ENCODE data around the gene FGF14.

The FGF14 gene

GRCh38 chr13:102028868-102029267 is 373.0 kb downstream of the FGF14 start:
- peak; percentile 71 to 78 for DNase-seq

DNA sequence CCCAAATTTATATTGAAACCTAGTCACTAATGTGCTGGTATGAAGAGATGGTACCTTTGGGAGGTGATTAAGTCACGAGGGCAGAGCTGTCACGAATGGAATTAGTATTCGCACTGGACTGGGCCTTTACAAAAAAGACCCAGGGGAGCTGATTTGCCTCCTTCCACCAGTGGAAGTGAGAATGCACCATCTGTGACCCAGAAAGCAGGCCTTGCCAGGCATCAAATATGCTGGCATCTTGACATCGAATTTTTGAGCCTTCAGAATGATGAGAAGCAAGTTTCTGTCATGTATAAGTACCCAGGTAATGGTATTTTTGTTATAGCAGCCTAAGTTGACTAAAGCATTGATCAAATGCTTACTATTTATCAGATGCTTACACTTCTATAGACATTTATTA is 373.6 kb downstream of the FGF14 start:
- DNase-seq, result no peak

DNA sequence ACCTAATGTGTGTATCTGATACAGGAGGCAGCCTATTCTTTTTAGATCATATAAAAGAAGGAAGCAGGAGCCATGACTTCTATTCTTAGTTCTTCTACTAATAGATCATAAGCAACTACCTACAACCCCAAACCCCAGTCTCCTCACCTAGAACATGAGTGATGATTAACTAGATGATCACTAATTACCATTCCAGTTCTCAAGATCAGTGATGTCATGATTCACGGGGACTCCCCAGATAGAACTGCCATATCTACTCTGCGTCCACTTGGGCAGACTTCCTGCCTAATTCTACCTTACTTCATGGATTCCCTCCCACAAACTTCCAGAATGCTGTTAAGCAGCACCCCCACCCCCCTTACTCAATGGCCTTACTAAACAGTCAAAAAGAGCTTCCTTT is 380.1 kb downstream of the FGF14 start:
- DNase-seq, result no peak

DNA sequence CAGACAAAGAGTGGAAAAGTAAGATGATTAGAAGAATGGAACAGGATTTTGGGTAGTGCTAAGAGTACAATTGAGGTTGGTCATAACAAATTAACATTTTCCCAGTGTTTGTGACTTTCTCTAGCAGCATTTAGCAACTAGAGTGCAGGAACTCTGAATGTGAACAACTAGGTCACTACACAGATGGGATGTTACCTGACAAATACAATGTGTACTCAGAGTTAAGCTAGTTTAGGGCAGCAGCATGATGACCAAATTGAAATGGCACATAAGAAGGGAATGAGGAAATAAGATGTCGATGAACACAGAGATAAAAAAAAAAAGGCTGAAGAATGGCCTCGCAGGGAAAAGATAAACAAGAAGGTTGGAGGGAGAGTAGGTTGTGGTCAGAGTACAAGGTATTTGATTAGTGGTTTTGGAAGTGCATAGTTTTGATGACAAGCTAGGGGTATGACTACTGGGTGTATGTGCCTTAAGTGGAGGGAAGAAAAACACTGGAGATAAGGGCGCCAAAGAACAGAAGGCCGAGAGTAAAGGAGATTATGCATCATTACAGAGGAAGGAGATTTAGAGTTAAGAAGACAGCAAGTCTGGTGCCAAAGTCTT is 381.1 kb downstream of the FGF14 start:
- DNase-seq, result no peak

- DNase-seq, result no peak
These were observed 383.1 kb downstream of the FGF14 start for GRCh38 chr13:102018716-102019115.

- DNase-seq, result no peak
These were observed 384.6 kb downstream of the FGF14 start for GRCh38 chr13:102017248-102017647.

DNA sequence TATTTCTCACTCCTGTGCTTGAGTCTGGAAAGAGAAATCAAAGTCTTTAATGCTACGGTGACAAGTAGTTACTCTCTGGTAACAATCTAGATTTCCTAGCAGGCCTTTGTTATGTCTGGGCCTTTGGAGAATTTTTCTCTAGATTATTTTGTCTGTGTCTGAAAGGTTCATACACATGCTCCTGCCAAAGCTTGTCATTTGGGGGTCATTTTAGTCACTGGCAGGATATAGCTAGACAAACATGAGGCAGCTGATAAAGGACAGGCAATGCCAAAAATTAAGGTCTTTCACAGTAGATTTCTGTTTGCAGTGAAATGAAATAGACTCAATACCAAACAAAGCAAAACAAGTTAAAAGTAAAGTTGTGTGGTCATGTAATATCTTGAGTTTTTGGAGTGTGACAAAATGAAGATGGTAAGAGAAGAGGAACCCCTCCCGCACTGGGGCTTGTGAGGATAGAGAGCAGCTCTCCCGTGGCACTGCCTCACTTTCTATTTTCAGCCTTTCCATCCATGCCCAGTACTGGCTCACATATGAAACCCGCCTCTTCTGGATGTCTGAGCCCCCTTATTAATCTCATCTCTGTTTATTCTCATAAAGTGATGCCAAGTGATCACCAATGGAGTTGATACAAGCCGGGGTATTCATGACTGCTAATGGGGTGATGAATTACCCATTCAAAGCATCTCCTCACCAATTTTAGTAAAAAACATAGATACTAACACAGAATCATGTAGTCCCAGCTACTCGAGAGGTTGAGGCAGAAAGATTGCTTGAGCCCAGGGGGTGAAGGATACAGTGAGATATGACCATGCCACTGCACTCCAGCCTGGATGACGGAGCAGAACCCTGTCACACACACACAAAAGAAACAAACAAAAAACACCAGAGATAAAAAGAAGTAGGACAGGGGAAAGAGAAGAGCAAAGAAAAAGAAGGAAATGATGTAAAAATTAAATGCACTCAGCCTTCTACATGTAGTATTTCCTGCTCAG is 389.3 kb downstream of the FGF14 start:
- DNase-seq, result no peak

DNA sequence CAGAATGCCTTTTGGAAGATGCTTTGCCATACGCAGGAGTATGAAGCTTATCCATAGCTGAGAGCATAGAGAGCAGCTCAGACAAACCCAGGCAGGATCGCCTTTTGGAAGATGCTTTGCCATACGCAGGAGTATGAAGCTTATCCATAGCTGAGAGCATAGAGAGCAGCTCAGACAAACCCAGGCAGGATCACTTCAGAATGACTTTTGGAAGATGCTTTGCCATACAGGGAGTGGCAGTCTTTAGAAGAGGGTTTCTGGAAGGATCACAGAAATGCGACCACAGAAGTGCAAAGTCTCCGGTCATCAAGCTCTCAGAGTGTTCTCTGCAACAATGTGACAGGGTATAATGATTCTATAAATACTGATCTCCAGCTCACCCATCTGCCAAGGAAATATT is 390.4 kb downstream of the FGF14 start:
- DNase-seq, result peak in 1 of 2 experiments; percentile 38

GRCh38 chr13:102003848-102004570 is 397.8 kb downstream of the FGF14 start:
- DNase-seq, result no peak

DNA sequence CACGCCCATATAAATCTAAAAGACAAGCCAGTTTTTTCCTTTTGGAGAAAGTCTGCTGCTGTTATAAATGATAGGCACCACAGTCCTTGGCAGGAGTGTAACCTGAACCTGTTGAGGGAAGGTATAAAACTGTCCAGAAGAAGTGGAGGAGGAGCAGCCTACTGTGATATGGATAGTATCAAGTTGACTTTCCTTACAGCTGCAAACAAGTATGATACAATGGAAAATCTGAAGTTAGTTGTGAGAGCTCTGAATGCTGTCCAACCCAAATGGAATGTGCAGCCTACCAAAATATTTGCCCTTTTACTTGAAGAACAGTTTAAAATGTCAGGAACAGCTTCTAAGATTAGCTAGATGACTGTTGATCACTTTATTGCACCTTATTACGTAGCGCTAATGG is 399.6 kb downstream of the FGF14 start:
- DNase-seq, result no peak

- DNase-seq, result no peak
These were observed 401.1 kb downstream of the FGF14 start for GRCh38 chr13:102000764-102001163.

DNA sequence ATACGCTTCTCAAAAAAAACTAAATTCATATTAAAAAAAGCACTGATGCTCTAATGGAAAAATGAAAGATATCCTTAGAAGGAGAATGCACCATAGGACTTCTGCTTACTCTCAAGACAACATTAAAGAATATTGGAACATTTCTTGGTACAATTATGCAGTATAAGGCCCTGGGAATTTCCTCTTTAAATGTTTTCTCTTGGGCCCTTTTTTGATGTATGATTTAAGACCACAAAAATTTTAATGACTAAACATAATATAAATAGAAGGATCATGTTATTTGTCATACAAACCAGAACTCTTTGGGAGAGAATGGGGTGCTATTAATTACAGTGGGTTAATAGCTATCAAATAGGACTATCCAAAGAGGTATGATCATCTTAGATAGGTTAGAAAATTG is 403.7 kb downstream of the FGF14 start:
- no peak for DNase-seq

- no peak for DNase-seq
These were observed 404.9 kb downstream of the FGF14 start for GRCh38 chr13:101996954-101997353.

GRCh38 chr13:101989798-101990350 is 412.0 kb downstream of the FGF14 start:
- no peak for DNase-seq

DNA sequence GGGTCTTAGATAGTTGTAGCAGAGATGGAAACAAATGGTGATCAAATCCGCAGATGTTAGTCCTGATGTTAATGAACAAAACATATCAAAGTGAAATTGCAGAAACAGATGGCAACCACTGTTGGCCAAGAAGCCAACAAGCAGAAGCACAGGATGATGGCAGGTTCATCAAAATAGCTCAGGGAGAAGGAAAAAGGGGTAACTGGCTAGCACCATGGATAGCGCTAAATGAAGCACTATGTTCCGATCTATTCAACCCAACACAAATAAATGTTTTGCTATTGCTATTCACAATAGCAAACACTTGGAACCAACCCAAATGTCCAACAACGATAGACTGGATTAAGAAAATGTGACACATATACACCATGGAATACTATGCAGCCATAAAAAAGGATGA is 413.7 kb downstream of the FGF14 start:
- no peak for DNase-seq

DNA sequence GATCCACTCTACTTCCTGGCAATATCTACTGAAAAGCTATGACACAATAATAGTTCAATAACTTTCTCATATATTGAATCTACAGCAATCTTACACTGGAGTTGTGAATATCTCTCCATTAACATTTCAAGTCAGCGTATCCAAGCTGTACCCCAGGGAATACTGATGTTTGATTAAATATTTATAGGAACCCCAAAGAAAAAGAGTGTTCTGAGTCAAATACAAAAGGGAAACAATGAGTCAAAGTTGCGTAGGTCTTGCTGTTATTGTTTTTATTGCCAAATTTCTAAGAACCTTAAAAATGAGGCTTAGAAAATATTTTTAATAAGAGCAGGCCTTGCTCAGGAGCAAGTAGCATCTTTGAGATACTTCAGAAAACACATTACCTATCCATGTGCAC is 415.5 kb downstream of the FGF14 start:
- no peak for DNase-seq

DNA sequence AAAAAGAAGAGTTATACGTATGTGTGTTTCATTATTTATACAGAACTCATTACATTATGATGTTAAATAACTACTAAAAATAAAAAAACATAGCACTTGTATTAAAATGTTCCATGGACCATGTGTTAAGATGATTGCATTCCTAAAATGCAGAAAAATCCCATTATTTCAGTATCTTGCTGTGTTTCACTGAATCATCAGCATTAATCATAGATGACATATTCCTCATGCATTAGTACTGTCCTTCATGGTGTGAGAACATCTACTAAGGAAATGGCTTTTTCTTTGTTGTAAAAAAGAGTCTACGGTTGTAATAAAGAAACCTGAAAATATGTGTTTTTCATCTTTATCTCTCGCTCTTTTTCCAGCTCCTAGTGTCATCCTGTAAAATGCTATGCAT is 416.5 kb downstream of the FGF14 start:
- DNase-seq, result no peak

GRCh38 chr13:101982903-101983302 is 418.9 kb downstream of the FGF14 start:
- DNase-seq, result no peak

GRCh38 chr13:101979825-101980224 is 422.0 kb downstream of the FGF14 start:
- no peak for DNase-seq

DNA sequence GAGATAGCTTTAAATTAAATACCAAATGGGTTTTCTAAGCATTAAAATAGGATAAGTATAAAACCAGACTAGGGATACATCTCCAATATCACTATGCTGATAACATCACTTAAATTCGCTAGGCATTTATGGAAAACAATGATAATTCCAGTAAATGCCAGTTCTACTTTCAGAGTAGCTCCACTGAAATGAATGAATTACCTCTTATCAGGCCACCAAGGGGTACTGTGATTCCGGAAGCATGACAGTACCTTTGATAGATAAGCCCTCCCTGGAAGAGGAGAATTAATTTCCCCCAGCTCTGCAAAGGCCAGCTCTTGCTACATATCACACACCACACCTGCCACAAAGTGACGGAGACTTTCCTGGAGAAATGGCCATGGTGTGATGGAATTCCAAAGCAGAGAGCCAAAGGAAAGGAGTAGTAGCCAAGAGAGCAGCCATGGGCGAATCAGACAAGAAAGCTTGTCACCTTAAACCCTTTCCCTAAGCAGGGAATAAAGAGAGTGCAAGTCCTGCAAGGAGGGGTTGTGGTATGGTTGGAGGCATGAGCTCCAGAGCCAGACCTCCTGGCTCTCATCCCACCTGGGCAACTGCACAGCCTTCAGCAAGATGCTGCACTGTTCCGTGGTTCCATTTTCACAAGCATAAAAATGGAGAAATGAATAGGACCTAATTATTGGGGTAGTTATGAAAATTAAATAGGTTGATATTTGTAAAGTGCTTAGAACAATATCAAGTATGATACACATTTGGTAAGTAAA is 423.1 kb downstream of the FGF14 start:
- no peak for DNase-seq

DNA sequence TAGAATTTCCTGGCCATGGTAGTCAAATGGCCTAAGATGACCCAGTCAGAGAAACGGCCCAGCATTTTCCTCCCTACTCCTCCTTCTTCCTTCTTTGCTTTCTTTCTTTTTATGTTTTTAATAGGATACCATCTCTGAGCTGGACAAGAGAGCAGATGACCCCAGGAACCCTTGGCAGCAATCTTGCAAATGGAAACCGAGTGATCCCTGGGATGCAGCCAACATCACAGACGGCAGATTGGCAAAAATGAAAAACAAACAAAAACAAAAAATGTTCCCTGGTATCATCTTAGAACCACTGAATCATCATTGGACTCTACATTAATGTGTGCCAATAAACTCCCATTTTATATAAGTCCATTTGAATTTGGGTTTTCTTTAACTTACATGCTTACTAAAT is 424.4 kb downstream of the FGF14 start:
- no peak for DNase-seq

GRCh38 chr13:101972191-101972590 is 429.7 kb downstream of the FGF14 start:
- no peak for DNase-seq

- no peak for DNase-seq
These were observed 431.5 kb downstream of the FGF14 start for GRCh38 chr13:101970341-101970740.
